Suprapubic skin (tissue), 4 donors: ENCODE measurements around the gene REC114. TPM values are rescaled to one million over a fixed set of nuclear protein-coding genes. Genes with fewer than 3 reads are reported as not detected.
"Not testable (repeated sequence)": the region's sequence is repeated elsewhere in the genome, so short reads cannot be mapped to it uniquely, and the experiment has no call there.

Source experiments
- DNase-seq, 2 donors: peaks; one replicate each; pipeline ENCODE4 v3.0.0-alpha.2; 2019; ENCODE audit warnings: low spot score in 2 of 2
- H3K27ac ChIP-seq: fragments of 200-600 bp; sonication (generic); one replicate; pipeline ENCODE4 v1.5.1; 2019
- H3K27me3 ChIP-seq: fragments of 200-600 bp; sonication (generic); one replicate; pipeline ENCODE4 v1.5.1; 2019
- H3K36me3 ChIP-seq: fragments of 200-600 bp; sonication (generic); one replicate; pipeline ENCODE4 v1.5.1; 2019
- H3K4me1 ChIP-seq: fragments of 200-600 bp; sonication (generic); one replicate; pipeline ENCODE4 v1.5.1; 2019
- H3K4me3 ChIP-seq: fragments of 200-600 bp; sonication (generic); one replicate; pipeline ENCODE4 v1.5.1; 2019; ENCODE audit warnings: mild to moderate bottlenecking
- H3K9me3 ChIP-seq: fragments of 200-600 bp; sonication (generic); one replicate; pipeline ENCODE4 v1.5.1; 2019
- CTCF ChIP-seq, 2 donors: fragments of 200-600 bp in 1 of 2; fragments of 450-650 bp in 1 of 2; sonication (generic) in 1 of 2; IDR thresholded peaks; one replicate each; pipeline ENCODE4 v1.5.1; 2016 to 2019; ENCODE audit warnings: antibody characterized with exemption in 2 of 2, mild to moderate bottlenecking in 1 of 2, moderate library complexity in 1 of 2
- EP300 ChIP-seq: sonication (generic); formaldehyde crosslinking; IDR thresholded peaks from one replicate; pipeline ENCODE4 v1.6.1; 2017; ENCODE audit warnings: antibody characterized with exemption
- POLR2A ChIP-seq, 2 donors: fragments of 450-650 bp; IDR thresholded peaks; one replicate each; pipeline ENCODE4 v1.6.1; 2017; ENCODE audit warnings: antibody characterized with exemption in 2 of 2, mild to moderate bottlenecking in 2 of 2, moderate library complexity in 2 of 2
- POLR2AphosphoS5 ChIP-seq, 3 donors: sonication (generic); formaldehyde crosslinking; IDR thresholded peaks; one replicate each; pipeline ENCODE4 v1.6.1; 2017; ENCODE audit warnings: antibody characterized with exemption in 3 of 3
- WGBS: methylation state at CpG from one replicate; pipeline ENCODE4 v1.1.5; 2018; 5-methylcytosine and 5-hydroxymethylcytosine counted together
- total RNA-seq, 4 donors: library from RNA; depleted of rRNA; stranded (reverse); fragments of >200 nt; gene quantifications; one replicate each; pipeline ENCODE4 v1.1.0, GENCODE V29; 2016

REC114 gene
- total RNA-seq, 4 donors from 2014 or later: not detected

- WGBS: 78% methylated on average over 4 of the region's 4 CpGs
- no peak for TF ChIP-seq CTCF (IDR thresholded peaks at IDR 0.05)
- no peak for TF ChIP-seq EP300
Observed at GRCh38 chr15:73398861-73399260, 44.1 kb upstream of the REC114 start.

GRCh38 chr15:73400222-73400621 lies 42.7 kb upstream of the REC114 start:
- not testable (repeated sequence) for H3K4me1 ChIP-seq, H3K36me3 ChIP-seq, H3K27ac ChIP-seq, DNase-seq, H3K4me3 ChIP-seq, H3K9me3 ChIP-seq, H3K27me3 ChIP-seq
- WGBS: 80% methylated on average over 6 of the region's 6 CpGs

More at GRCh38 chr15:73398861-73399260, 44.1 kb upstream of the REC114 start:
- no peaks in the 10 kb centered on the region for H3K36me3 ChIP-seq
- no peaks in the 10 kb centered on the region for H3K9me3 ChIP-seq
- no peak overlapping the region for H3K4me3 ChIP-seq
- H3K4me1 ChIP-seq: no peaks in the 10 kb centered on the region
- peaks cover 9% of the 10 kb centered on the region for H3K27me3 ChIP-seq
- no peak overlapping the region for H3K27ac ChIP-seq
- no peak for DNase-seq

- no peak for TF ChIP-seq EP300
- TF ChIP-seq POLR2AphosphoS5 (IDR thresholded peaks at IDR 0.05): no peak
- TF ChIP-seq CTCF (IDR thresholded peaks at IDR 0.05): no peak
- no peak for TF ChIP-seq POLR2A (IDR thresholded peaks at IDR 0.05)
- no peaks in the 10 kb centered on the region for H3K4me1 ChIP-seq
- H3K9me3 ChIP-seq: no peaks in the 10 kb centered on the region
- no peak overlapping the region for H3K27ac ChIP-seq
- no peaks in the 10 kb centered on the region for H3K36me3 ChIP-seq
- DNase-seq: no peak
- H3K27me3 ChIP-seq: peaks cover 9% of the 10 kb centered on the region
- H3K4me3 ChIP-seq: no peak overlapping the region
Observed at GRCh38 chr15:73403171-73403570, 39.8 kb upstream of the REC114 start.

- DNase-seq: no peak
- H3K36me3 ChIP-seq: no peaks in the 10 kb centered on the region
- no peaks in the 10 kb centered on the region for H3K9me3 ChIP-seq
- TF ChIP-seq POLR2AphosphoS5 (IDR thresholded peaks at IDR 0.05) (no peak), CTCF (IDR thresholded peaks at IDR 0.05) (no peak), EP300 (no peak), POLR2A (IDR thresholded peaks at IDR 0.05) (no peak)
- no peak overlapping the region for H3K4me3 ChIP-seq
- H3K27me3 ChIP-seq: peaks cover 7% of the 10 kb centered on the region
- WGBS: 58% methylated on average over 3 of the region's 3 CpGs
- no peak overlapping the region for H3K27ac ChIP-seq
- H3K4me1 ChIP-seq: no peaks in the 10 kb centered on the region
Observed at GRCh38 chr15:73414876-73415275, 28.1 kb upstream of the REC114 start.

- H3K9me3 ChIP-seq: no peaks in the 10 kb centered on the region
- no peak overlapping the region for H3K4me3 ChIP-seq
- no peak for TF ChIP-seq POLR2AphosphoS5 (IDR thresholded peaks at IDR 0.05)
- no peak for TF ChIP-seq EP300
- TF ChIP-seq POLR2A (IDR thresholded peaks at IDR 0.05): no peak
- TF ChIP-seq CTCF (IDR thresholded peaks at IDR 0.05): no peak
- H3K27ac ChIP-seq: no peak overlapping the region
- no peaks in the 10 kb centered on the region for H3K36me3 ChIP-seq
- WGBS: 100% methylated on average over 1 of the region's 1 CpG
- no peaks in the 10 kb centered on the region for H3K4me1 ChIP-seq
- no peak for DNase-seq
- peaks cover 15% of the 10 kb centered on the region for H3K27me3 ChIP-seq
Observed at GRCh38 chr15:73424506-73424905, 18.5 kb upstream of the REC114 start.

- H3K27me3 ChIP-seq: peaks cover 15% of the 10 kb centered on the region
- no peak for TF ChIP-seq POLR2A (IDR thresholded peaks at IDR 0.05)
- no peak for TF ChIP-seq EP300
- TF ChIP-seq POLR2AphosphoS5 (IDR thresholded peaks at IDR 0.05): no peak
- TF ChIP-seq CTCF (IDR thresholded peaks at IDR 0.05): no peak
- no peaks in the 10 kb centered on the region for H3K4me1 ChIP-seq
- no peak overlapping the region for H3K4me3 ChIP-seq
- H3K27ac ChIP-seq: no peak overlapping the region
- H3K9me3 ChIP-seq: no peaks in the 10 kb centered on the region
- WGBS: 73% methylated on average over 2 of the region's 2 CpGs
- no peaks in the 10 kb centered on the region for H3K36me3 ChIP-seq
- DNase-seq: no peak
Observed at GRCh38 chr15:73425510-73425909, 17.5 kb upstream of the REC114 start.
